Measurements from ENCODE around the gene LCE7A.

- TF ChIP-seq, protein P1, sequence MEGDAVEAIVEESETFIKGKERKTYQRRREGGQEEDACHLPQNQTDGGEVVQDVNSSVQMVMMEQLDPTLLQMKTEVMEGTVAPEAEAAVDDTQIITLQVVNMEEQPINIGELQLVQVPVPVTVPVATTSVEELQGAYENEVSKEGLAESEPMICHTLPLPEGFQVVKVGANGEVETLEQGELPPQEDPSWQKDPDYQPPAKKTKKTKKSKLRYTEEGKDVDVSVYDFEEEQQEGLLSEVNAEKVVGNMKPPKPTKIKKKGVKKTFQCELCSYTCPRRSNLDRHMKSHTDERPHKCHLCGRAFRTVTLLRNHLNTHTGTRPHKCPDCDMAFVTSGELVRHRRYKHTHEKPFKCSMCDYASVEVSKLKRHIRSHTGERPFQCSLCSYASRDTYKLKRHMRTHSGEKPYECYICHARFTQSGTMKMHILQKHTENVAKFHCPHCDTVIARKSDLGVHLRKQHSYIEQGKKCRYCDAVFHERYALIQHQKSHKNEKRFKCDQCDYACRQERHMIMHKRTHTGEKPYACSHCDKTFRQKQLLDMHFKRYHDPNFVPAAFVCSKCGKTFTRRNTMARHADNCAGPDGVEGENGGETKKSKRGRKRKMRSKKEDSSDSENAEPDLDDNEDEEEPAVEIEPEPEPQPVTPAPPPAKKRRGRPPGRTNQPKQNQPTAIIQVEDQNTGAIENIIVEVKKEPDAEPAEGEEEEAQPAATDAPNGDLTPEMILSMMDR (IDR thresholded peaks at IDR 0.05; ENCODE audit: low read depth, low read length, missing input control): no peak
- TF ChIP-seq, protein P2, sequence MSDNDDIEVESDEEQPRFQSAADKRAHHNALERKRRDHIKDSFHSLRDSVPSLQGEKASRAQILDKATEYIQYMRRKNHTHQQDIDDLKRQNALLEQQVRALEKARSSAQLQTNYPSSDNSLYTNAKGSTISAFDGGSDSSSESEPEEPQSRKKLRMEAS (IDR thresholded peaks at IDR 0.05): no peak
- TF ChIP-seq EGR1 (IDR thresholded peaks at IDR 0.05; ENCODE audit: low read depth in 2 of 2) (no peak), REST (IDR thresholded peaks at IDR 0.05) (no peak), YY1 (IDR thresholded peaks at IDR 0.05) (no peak), JUND (IDR thresholded peaks at IDR 0.05) (no peak), TAF1 (conservative IDR thresholded peaks at IDR 0.05) (no peak), RAD21 (IDR thresholded peaks at IDR 0.05) (no peak), GABPA (IDR thresholded peaks at IDR 0.05 in 1 of 2, conservative IDR thresholded peaks at IDR 0.05 in 1 of 2) (no peak), FOXA1 (IDR thresholded peaks at IDR 0.05) (no peak)
- TF ChIP-seq, protein P3, sequence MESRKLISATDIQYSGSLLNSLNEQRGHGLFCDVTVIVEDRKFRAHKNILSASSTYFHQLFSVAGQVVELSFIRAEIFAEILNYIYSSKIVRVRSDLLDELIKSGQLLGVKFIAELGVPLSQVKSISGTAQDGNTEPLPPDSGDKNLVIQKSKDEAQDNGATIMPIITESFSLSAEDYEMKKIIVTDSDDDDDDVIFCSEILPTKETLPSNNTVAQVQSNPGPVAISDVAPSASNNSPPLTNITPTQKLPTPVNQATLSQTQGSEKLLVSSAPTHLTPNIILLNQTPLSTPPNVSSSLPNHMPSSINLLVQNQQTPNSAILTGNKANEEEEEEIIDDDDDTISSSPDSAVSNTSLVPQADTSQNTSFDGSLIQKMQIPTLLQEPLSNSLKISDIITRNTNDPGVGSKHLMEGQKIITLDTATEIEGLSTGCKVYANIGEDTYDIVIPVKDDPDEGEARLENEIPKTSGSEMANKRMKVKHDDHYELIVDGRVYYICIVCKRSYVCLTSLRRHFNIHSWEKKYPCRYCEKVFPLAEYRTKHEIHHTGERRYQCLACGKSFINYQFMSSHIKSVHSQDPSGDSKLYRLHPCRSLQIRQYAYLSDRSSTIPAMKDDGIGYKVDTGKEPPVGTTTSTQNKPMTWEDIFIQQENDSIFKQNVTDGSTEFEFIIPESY (IDR thresholded peaks at IDR 0.05): no peak
Measured at GRCh38 chr1:152871731-152872126, 11.9 kb downstream of the LCE7A start.
